Measurements from ENCODE around the gene PSMA1. TPM values are rescaled to one million over a fixed set of nuclear protein-coding genes. Genes with fewer than 3 reads are reported as not detected.
A peak's percentile ranks its signal among the peaks of the same experiment; 100 is the strongest.

PSMA1 gene
- total and polyA plus RNA-seq, 2 of the 13 experiments (the other 11 are each of a cell fraction or from before 2014, with no cell fraction given) = 188 to 229 TPM

GRCh38 chr11:14518820-14519219 lies 1.4 kb downstream of the PSMA1 start:
- Histone ChIP-seq H3K27me3 (ENCODE audit: control insufficient read depth in 1 of 2, insufficient read depth in 2 of 2, low read length in 2 of 2) (no peaks in the 10 kb centered on the region; a peak in 1 of 5 replicates), H3K79me2 (ENCODE audit: insufficient read depth, low read length) (peaks cover 32% of the 10 kb centered on the region), H3K9me3 (ENCODE audit: low read length) (no peaks in the 10 kb centered on the region), H3K4me3 (replicated peaks in 1 of 3; ENCODE audit: insufficient read depth in 1 of 3, low read depth in 2 of 3, low read length in 3 of 3) (peak overlapping the region; percentile 75 to 89 (median 87); a peak in 5 of 6 replicates), H3K4me1 (ENCODE audit: insufficient read depth, low read length) (peaks cover 16% of the 10 kb centered on the region), H3K4me2 (ENCODE audit: low read depth, low read length) (peak overlapping the region; percentile 88), H2AFZ (ENCODE audit: low read length) (no peak overlapping the region), H3K9ac (ENCODE audit: insufficient read depth, low read depth, low read length) (peak overlapping the region; percentile 90), H3K27ac (ENCODE audit: extremely low read length, insufficient read depth, low read length) (peak overlapping the region; percentile 90), H4K20me1 (ENCODE audit: insufficient read depth, low read length) (no peaks in the 10 kb centered on the region), H3K36me3 (replicated peaks in 1 of 2; ENCODE audit: control insufficient read depth in 1 of 2, insufficient read depth in 2 of 2, low read length in 2 of 2) (peaks cover 2 to 30% of the 10 kb centered on the region in 2 experiments; a peak in 4 of 5 replicates)
- POLR2A ChIA-PET = interaction anchor here (1.8 kb wide), 1 partner anchor 125 kb away, joined by 7 read pairs; the partner anchor contains the start of gene PDE3B
- CTCF ChIA-PET (ENCODE audit: low intra/inter-chr PET ratio, low total read pairs) = no interaction called here
- TF ChIP-seq ZNF614 (CRISPR knock-in tag; IDR thresholded peaks at IDR 0.05; ENCODE audit: borderline replicate concordance) (no peak), ZNF275 (CRISPR knock-in tag; IDR thresholded peaks at IDR 0.05; ENCODE audit: borderline replicate concordance) (no peak), TFE3 (CRISPR knock-in tag; IDR thresholded peaks at IDR 0.05) (no peak), ZSCAN21 (CRISPR knock-in tag; IDR thresholded peaks at IDR 0.05; ENCODE audit: borderline replicate concordance) (no peak), ZNF768 (CRISPR knock-in tag; IDR thresholded peaks at IDR 0.05) (no peak), TFAP4 (IDR thresholded peaks at IDR 0.05; ENCODE audit: borderline replicate concordance, low read depth) (no peak), ZNF691 (CRISPR knock-in tag; IDR thresholded peaks at IDR 0.05; ENCODE audit: borderline replicate concordance, low read depth) (no peak), ATF7-NPFF (CRISPR knock-in tag; IDR thresholded peaks at IDR 0.05; ENCODE audit: low read depth) (no peak), ZNF629 (CRISPR knock-in tag; conservative IDR thresholded peaks at IDR 0.05) (no peak), ZFP1 (CRISPR knock-in tag; IDR thresholded peaks at IDR 0.05) (no peak), ZFP41 (CRISPR knock-in tag; IDR thresholded peaks at IDR 0.05; ENCODE audit: borderline replicate concordance) (no peak), SKIL (CRISPR knock-in tag; IDR thresholded peaks at IDR 0.05; ENCODE audit: borderline replicate concordance) (no peak)
- in situ Hi-C loops (cut with HindIII; ENCODE audit: extremely low pct_ligation_motif_present, low pct_unique_long_range_greater_than_20kb) = no loop called here
- no peak for DNase-seq (ENCODE audit: low spot score)
- FAIRE-seq = no peak
- WGBS (ENCODE audit: low lambda C conversion rate) = 42% methylated on average over 3 of the region's 3 CpGs
- no TSS peak for BruUV-seq (replicated peaks)
- intact Hi-C loops (cut with micrococcal nuclease; ENCODE audit: unreplicated experiment) = no loop called here
- no peak for ATAC-seq
